B cell (primary cell): ENCODE measurements around the gene HTRA3. TPM values are rescaled to one million over a fixed set of nuclear protein-coding genes. Genes with fewer than 3 reads are reported as not detected.

Source experiments
- ATAC-seq: fragments of 200-7000 bp; cut with Tn5 transposase; one replicate; pipeline ENCODE4 v1.10.0; 2021; ENCODE audit warnings: low read depth, mild to moderate bottlenecking, moderate number of reproducible peaks, moderate library complexity
- CTCF ChIA-PET: fragments of 350-600 bp; sonication (Branson Sonifier 250); formaldehyde crosslinking; loops from one replicate; lab custom pipeline; 2021; ENCODE audit warnings: antibody characterized with exemption, inconsistent platforms; lab: Charles Lee
- POLR2A ChIA-PET: fragments of 350-600 bp; sonication (Branson Sonifier 250); formaldehyde crosslinking; loops from one replicate; lab custom pipeline; 2021; ENCODE audit warnings: antibody characterized with exemption; lab: Charles Lee
- DNase-seq: peaks from one replicate; pipeline ENCODE4 v3.0.0; 2013
- H2AFZ ChIP-seq: 2 replicates; pipeline ENCODE4 v1.6.1; 2012; ENCODE audit warnings: mild to moderate bottlenecking, low read depth, low read length; ENCODE audit not compliant: insufficient read depth, poor library complexity, severe bottlenecking
- H3K27ac ChIP-seq, 2 donors: 1 replicate in 1 of 2; 2 replicates in 1 of 2; pipeline ENCODE4 v1.5.1; 2012 to 2013; ENCODE audit warnings: low read length in 2 of 2, mild to moderate bottlenecking in 2 of 2, moderate library complexity in 1 of 2
- H3K27me3 ChIP-seq, 4 experiments: fragments of 200-600 bp in 1 of 4; sonication (generic) in 1 of 4; replicated peaks in 1 of 4; 1 replicate in 2 of 4; 2 replicates in 2 of 4; pipeline versions ENCODE4 v1.6.1 to v1.7.0; 2013 to 2016; ENCODE audit warnings: low read length in 3 of 4, mild to moderate bottlenecking in 2 of 4, mixed read lengths in 1 of 4, moderate library complexity in 1 of 4; ENCODE audit not compliant: insufficient read depth in 4 of 4, control insufficient read depth in 3 of 4; ENCODE audit errors: control extremely low read depth in 1 of 4
- H3K36me3 ChIP-seq, 2 experiments: replicated peaks in 1 of 2; 1 replicate in 1 of 2; 2 replicates in 1 of 2; pipeline versions ENCODE4 v1.6.1 to v1.7.1; 2013; ENCODE audit warnings: low read length in 1 of 2; ENCODE audit not compliant: insufficient read depth in 2 of 2, control insufficient read depth in 1 of 2; ENCODE audit errors: control extremely low read depth in 1 of 2, extremely low read depth in 1 of 2
- H3K4me1 ChIP-seq, 2 donors: fragments of 200-600 bp in 1 of 2; sonication (generic) in 1 of 2; 1 replicate in 1 of 2; 2 replicates in 1 of 2; pipeline versions ENCODE4 v1.5.1 to v1.6.1; 2013 to 2017; ENCODE audit warnings: low read length in 2 of 2; ENCODE audit not compliant: control insufficient read depth in 2 of 2, insufficient read depth in 2 of 2
- H3K4me2 ChIP-seq: replicated peaks from 2 replicates; pipeline ENCODE3; 2012; ENCODE audit warnings: mild to moderate bottlenecking, low read depth, low read length; ENCODE audit not compliant: poor library complexity, severe bottlenecking
- H3K4me3 ChIP-seq, 5 experiments: fragments of 200-600 bp in 1 of 5; sonication (generic) in 1 of 5; 1 replicate in 3 of 5; 2 replicates in 2 of 5; pipeline versions ENCODE4 v1.5.1 to v1.7.0; 2011 to 2016; ENCODE audit warnings: low read length in 4 of 5, mild to moderate bottlenecking in 4 of 5, low read depth in 2 of 5, control low read depth in 1 of 5, moderate library complexity in 1 of 5; ENCODE audit not compliant: insufficient read depth in 1 of 5; ENCODE audit errors: control extremely low read depth in 1 of 5, extremely low read depth in 1 of 5
- H3K79me2 ChIP-seq: fragments of 200-600 bp; sonication (generic); one replicate; pipeline ENCODE4 v1.6.0; 2016; ENCODE audit warnings: low read length; ENCODE audit not compliant: control insufficient read depth, insufficient read depth
- H3K9ac ChIP-seq: fragments of 200-600 bp; sonication (generic); 2 replicates; pipeline ENCODE4 v1.6.1; 2017; ENCODE audit warnings: mild to moderate bottlenecking, low read length, moderate library complexity
- H3K9me3 ChIP-seq, 3 donors: one replicate each; pipeline versions ENCODE4 v1.6.1 to v1.7.1; 2013; ENCODE audit warnings: low read length in 2 of 3; ENCODE audit not compliant: control insufficient read depth in 2 of 3, insufficient read depth in 1 of 3; ENCODE audit errors: control extremely low read depth in 1 of 3
- H4K20me1 ChIP-seq: 2 replicates; pipeline ENCODE4 v1.6.0; 2012; ENCODE audit warnings: mild to moderate bottlenecking, low read length; ENCODE audit not compliant: insufficient read depth, control insufficient read depth, poor library complexity, severe bottlenecking
- H3K27ac Mint-ChIP-seq: one replicate; pipeline ENCODE4 v1.8.0; 2021; ENCODE audit warnings: mixed read lengths
- H3K27me3 Mint-ChIP-seq: one replicate; pipeline ENCODE4 v1.8.0; 2021; ENCODE audit warnings: mixed read lengths
- H3K4me1 Mint-ChIP-seq: one replicate; pipeline ENCODE4 v1.8.0; 2021; ENCODE audit warnings: mixed read lengths
- H3K4me3 Mint-ChIP-seq: one replicate; pipeline ENCODE4 v1.8.0; 2021; ENCODE audit warnings: mixed read lengths
- H3K9me3 Mint-ChIP-seq: one replicate; pipeline ENCODE4 v1.8.0; 2022; ENCODE audit warnings: mixed read lengths; ENCODE audit not compliant: insufficient read depth
- CTCF ChIP-seq: fragments of 200-600 bp; IDR thresholded peaks from one replicate; pipeline ENCODE4 v1.8.0; 2022; ENCODE audit warnings: antibody characterized with exemption, mild to moderate bottlenecking
- EZH2 ChIP-seq: IDR thresholded peaks from 2 replicates; pipeline ENCODE4 v1.6.1; 2012; ENCODE audit warnings: borderline replicate concordance, low read depth, mild to moderate bottlenecking, moderate library complexity, low read length; ENCODE audit not compliant: insufficient read depth, poor library complexity, severe bottlenecking
- WGBS: methylation state at CpG from one replicate; pipeline ENCODE4 v1.1.5; 2013; ENCODE audit warnings: missing lambda C conversion rate; ENCODE audit not compliant: insufficient coverage; 5-methylcytosine and 5-hydroxymethylcytosine counted together
- intact Hi-C: fragments of 100-400 bp; cut with micrococcal nuclease; formaldehyde crosslinking; loops from one replicate; pipeline ENCODE4 v1.10.0; 2022
- polyA plus RNA-seq: library from polyadenylated mRNA; depleted of rRNA; stranded (reverse); fragments of >200 nt; gene quantifications from 2 replicates; pipeline ENCODE4 v1.2.3, GENCODE V29; 2012
- total RNA-seq, 2 donors: library from RNA; stranded (reverse); fragments of 120-200 nt in 1 of 2; gene quantifications; 1 replicate in 1 of 2; 2 replicates in 1 of 2; pipeline versions ENCODE4 v1.2.3 to v1.2.4, GENCODE V29; 2013 to 2022

Gene HTRA3
- total and polyA plus RNA-seq, 2 donors (not counting 1 experiment from before 2014, with no cell fraction given) = not detected

GRCh38 chr4:8344377-8344776 is 74.8 kb downstream of the HTRA3 start:
- no peak overlapping the region for H3K27ac Mint-ChIP-seq

More at GRCh38 chr4:8344377-8344776, 74.8 kb downstream of the HTRA3 start:
- Mint-ChIP-seq H3K4me1 (no peaks in the 10 kb centered on the region), H3K4me3 (no peak overlapping the region), H3K9me3 (no peaks in the 10 kb centered on the region), H3K27me3 (peaks cover 2% of the 10 kb centered on the region)
- Histone ChIP-seq H3K9me3 (no peaks in the 10 kb centered on the region), H3K79me2 (no peaks in the 10 kb centered on the region), H3K4me1 (no peaks in the 10 kb centered on the region), H3K4me2 (no peak overlapping the region), H3K27me3 (peaks cover 0 to 3% (median 0%) of the 10 kb centered on the region in 4 experiments), H2AFZ (no peak overlapping the region), H3K9ac (no peak overlapping the region), H3K27ac (no peak overlapping the region), H4K20me1 (no peaks in the 10 kb centered on the region), H3K36me3 (no peaks in the 10 kb centered on the region), H3K4me3 (no peak overlapping the region)
- CTCF ChIA-PET = no interaction called here
- ATAC-seq = no peak
- 100% methylated on average over 7 of the region's 14 CpGs for WGBS
- no peak for DNase-seq
- POLR2A ChIA-PET = no interaction called here
- TF ChIP-seq CTCF = no peak
- TF ChIP-seq EZH2 = no peak
- intact Hi-C loops = no loop called here
